NCI-H2227 treated with DMSO at 0.1 percent for 48 hours (cell line): Measurements from ENCODE around the gene KCNA3.
A peak's percentile ranks its signal among the peaks of the same experiment; 100 is the strongest.

ENCODE experiments used
- DNase-seq: peaks from one replicate; lab custom pipeline; 2025; lab: John Stamatoyannopoulos, UW

The KCNA3 gene

GRCh38 chr1:110674337-110675059 is at the start of gene KCNA3:
KCNA3 (minus strand) TSS chr1:110674940; CDS start chr1:110674809, 131 bp downstream.
- DNase-seq, result peak; percentile 67

DNA sequence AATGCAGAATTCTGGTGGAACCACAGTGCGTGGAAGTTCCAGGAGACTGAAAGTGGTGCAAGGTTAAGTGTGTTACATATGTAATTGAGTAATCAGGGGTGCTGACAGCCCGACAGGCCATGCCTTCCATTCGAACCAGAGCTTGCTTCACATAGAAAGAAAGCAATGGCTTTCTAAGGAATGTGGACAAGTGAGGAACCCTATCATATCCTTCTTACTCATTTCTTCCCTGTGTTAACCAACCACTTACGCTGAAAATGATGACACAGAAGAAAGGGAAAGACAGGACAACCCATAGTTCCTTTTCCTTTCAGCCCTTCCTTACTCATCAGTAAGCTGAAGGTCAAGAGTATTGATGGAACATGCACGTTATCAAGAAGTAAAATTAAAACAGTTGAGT is 48.1 kb upstream of the KCNA3 start:
- DNase-seq, result no peak

DNA sequence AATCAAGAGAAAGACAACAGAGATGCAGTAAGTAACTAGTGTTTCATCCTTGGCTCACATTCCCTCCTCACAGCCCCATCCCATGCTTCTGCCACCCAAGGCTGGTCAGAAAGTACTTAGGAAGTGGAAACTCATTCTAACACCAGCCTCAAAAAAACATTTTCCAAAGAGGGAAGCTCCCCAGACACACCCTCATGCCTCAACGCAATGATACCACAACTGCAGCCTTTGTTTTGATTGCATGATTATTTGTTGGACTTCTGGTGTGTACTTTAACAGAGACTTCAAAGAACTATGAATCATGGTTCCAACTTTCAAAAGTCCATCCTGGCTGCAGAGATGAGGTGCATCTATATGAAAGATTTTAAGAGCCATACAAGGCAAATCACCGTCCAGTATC is 45.2 kb upstream of the KCNA3 start:
- no peak for DNase-seq

DNA sequence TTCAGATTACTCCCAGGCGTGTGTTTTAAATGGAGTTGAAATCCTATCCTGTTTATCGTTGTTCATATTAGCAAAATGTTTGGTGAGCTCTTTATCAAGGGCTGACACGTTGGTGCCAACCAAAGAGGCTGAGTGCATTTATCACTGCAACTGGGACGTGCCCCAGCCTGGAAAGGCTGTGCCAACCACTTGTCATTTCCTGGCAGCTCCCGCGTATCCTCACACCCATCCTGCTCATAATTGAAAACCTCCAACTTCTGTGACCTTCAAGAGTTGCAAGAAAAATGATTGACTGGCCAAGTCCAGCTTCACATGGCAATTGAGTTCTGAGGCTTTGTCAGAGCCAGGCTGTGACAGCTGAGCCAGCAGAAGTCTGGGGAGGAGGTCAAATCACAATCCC is 43.7 kb upstream of the KCNA3 start:
- DNase-seq, result no peak

- DNase-seq, result no peak
Observed at GRCh38 chr1:110717179-110717578, 42.4 kb upstream of the KCNA3 start.

DNA sequence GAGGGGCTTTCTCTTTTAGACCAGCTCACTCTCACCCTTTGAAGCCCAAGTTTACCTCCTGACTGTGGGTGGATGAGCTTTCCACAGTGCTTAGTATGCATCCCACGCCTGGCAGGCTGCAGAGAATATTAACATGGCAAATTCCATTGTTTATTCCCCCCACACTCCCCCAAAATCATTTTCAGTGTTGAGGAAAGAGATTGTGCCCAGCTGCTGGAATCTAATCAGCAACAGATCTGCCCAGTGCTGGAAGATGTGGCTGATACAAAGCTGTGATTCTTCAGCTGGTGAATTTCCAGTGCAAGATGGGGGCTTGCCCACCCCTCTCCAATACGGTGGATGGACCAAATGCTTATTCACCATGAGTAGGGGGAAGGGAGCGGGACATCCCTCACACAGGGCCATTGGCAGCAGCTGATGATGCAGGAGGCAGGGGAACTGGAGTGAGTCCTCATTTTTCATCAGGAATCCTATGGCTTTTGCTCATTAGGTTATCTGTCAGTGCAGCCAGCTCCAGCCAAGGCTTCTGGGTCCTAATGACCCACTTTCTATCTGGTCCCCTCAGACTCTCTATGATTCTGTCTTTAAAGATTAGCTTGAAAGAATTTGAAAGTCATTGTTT is 39.7 kb upstream of the KCNA3 start:
- no peak for DNase-seq

GRCh38 chr1:110713221-110713620 is 38.5 kb upstream of the KCNA3 start:
- no peak for DNase-seq

GRCh38 chr1:110710314-110710713 is 35.6 kb upstream of the KCNA3 start:
- no peak for DNase-seq

GRCh38 chr1:110708974-110709440 is 34.3 kb upstream of the KCNA3 start:
- DNase-seq, result no peak

- DNase-seq, result no peak
Observed at GRCh38 chr1:110707232-110707631, 32.5 kb upstream of the KCNA3 start.

GRCh38 chr1:110706621-110707020 is 31.9 kb upstream of the KCNA3 start:
- no peak for DNase-seq

DNA sequence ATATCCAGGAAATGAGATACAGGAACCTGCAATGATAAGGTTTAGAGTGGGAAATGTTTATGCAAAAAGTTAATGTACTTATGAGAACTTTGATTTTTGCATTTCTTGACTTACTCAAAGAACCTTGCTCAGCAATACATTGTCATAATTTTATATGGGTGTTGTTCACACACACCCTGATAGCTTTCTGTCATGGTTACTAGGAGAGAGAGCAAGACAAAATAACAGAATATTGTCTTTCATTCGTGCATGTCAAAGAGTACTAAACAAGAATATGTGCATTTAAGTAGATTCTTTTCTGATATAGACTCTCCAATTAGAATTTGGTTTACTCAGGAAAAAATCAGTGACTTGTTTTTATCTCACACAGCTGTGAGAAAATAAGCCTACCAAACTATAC is 27.5 kb upstream of the KCNA3 start:
- DNase-seq, result no peak

DNA sequence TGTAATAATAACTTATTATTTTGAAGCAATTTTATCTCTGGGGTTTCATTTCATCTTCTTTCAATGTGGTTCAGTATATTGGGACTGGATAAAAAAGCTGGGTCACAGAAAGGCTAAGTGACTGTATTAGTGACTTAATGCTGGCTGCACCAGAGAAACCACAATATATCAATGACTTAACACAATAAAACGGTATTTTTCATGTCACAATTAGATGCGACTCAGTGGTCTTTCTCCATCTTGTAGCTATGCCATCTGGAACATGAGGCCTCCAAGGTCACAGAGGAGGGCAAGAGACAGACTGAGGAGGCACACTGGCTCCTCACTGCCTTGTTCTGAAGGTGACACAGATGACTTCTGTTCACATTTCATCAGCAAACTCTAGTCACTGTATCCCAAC is 26.0 kb upstream of the KCNA3 start:
- no peak for DNase-seq

GRCh38 chr1:110697606-110698005 is 22.9 kb upstream of the KCNA3 start:
- DNase-seq, result no peak

- DNase-seq, result no peak
Observed at GRCh38 chr1:110696818-110697217, 22.1 kb upstream of the KCNA3 start.

- no peak for DNase-seq
Observed at GRCh38 chr1:110690709-110691365, 16.1 kb upstream of the KCNA3 start.

- no peak for DNase-seq
Observed at GRCh38 chr1:110689868-110690267, 15.1 kb upstream of the KCNA3 start.

GRCh38 chr1:110688514-110688913 is 13.8 kb upstream of the KCNA3 start:
- no peak for DNase-seq

GRCh38 chr1:110687250-110687649 is 12.5 kb upstream of the KCNA3 start:
- DNase-seq, result no peak

- DNase-seq, result no peak
Observed at GRCh38 chr1:110686188-110686587, 11.4 kb upstream of the KCNA3 start.

- no peak for DNase-seq
Observed at GRCh38 chr1:110684491-110684890, 9.8 kb upstream of the KCNA3 start.

DNA sequence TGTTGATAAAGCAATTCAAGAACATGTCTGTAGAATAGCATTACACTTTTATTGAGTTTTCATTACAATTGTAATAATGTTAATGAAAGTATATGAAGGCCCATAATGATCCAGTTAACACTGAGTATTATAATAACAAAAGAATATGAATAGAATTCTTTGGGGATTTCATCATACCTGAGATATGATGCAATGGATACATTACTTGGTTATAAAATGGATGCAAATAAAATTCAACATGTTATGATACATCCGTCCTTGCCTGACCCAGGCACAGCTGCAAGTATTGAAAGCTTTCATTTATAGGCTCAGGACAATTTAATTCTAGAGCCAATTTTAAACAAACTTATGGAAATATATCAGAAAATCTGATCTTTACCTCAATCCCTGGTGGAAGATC is 8.2 kb upstream of the KCNA3 start:
- no peak for DNase-seq

GRCh38 chr1:110680036-110680735 is 5.4 kb upstream of the KCNA3 start:
- no peak for DNase-seq
